ENCODE measurements around the gene TMEM143.
A peak's percentile ranks its signal among the peaks of the same experiment; 100 is the strongest.
"Not testable (repeated sequence)": the region's sequence is repeated elsewhere in the genome, so short reads cannot be mapped to it uniquely, and the experiment has no call there.

The TMEM143 gene

DNA sequence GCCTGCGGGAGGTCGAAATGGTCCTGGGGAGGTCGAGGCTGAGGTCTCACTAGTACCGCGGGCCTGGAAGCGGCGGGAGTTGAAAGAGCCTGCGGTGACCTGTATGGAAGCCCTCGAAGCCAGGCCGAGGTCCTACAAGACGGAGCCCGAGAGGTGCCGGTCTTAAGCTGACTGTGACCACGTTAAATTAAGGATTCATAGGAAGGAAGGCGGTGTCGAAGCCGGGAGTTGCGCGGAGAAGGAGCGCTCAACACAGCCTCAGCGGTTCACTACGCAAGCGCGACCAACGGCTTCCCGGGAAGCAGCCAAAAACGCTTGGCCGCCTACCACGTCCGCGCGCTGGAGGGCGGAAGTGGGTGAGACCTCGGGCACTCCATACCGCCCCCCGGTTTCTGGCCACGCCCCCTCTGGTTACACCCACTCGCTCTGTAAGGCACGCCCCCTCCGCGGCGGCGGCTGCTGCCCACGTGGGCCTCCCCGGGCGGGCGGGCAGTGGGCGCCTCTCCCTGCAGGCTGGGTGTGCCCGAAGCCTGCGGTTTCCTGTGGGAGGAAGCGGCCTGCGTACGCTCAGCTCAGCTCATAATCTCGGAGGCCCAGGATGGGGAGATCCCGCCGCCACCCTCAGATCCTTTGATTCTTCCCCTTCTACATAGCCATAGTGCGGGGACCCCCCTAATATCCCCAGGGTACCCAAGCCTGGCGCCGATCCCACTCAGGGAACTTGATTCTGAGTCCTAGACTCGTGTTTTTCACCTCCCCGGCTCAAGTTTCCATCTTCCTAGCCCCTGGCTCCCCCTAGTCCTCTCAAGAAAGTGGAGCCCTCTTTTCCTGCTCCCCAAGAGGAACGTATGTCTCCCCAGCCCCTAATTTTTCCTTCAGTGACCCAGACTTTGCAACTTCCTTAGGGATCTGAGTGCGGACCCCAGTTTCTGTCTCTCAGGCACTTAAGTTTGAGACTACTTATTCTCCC, 41.8 kb downstream of the TMEM143 start:
- no peaks in the 10 kb centered on the region for H3K36me3 ChIP-seq (ENCODE audit: control insufficient read depth in 4 of 4, insufficient read depth in 4 of 4, low read length in 3 of 4)
- no peaks in the 10 kb centered on the region for H3K27me3 ChIP-seq (replicated peaks in 2 of 5; ENCODE audit: control insufficient read depth in 4 of 5, insufficient read depth in 5 of 5, low read length in 4 of 5)
- no peaks in the 10 kb centered on the region for H3K9me3 ChIP-seq (ENCODE audit: control extremely low read depth in 1 of 5, control insufficient read depth in 4 of 5, insufficient read depth in 2 of 5, low read depth in 1 of 5, low read length in 4 of 5)
- peak overlapping the region; percentile 94 to 98 for H3K27ac ChIP-seq (ENCODE audit: insufficient read depth in 1 of 2, low read depth in 1 of 2, low read length in 2 of 2, poor library complexity in 1 of 2, severe bottlenecking in 2 of 2)
- peaks cover 9 to 64% (median 57%) of the 10 kb centered on the region in 4 experiments for H3K4me1 ChIP-seq (ENCODE audit: control extremely low read depth in 1 of 4, control insufficient read depth in 4 of 4, insufficient read depth in 4 of 4, low read length in 3 of 4)
- WGBS (ENCODE audit: insufficient coverage), result under 1% methylated on average over 63 of the region's 63 CpGs
- POLR2A ChIA-PET, result interaction anchor here (0.6 to 6.6 kb wide), 4 partner anchors 11 to 403 kb away, joined by 3 to 85 read pairs (median 4); no protein-coding TSS in a partner anchor
- DNase-seq, result peak; percentile 98 to 99 (median 99)
- H3K4me3 ChIP-seq (ENCODE audit: control insufficient read depth in 1 of 7, extremely low read depth in 1 of 7, insufficient read depth in 4 of 7, low read depth in 2 of 7, low read length in 6 of 7), result peak overlapping the region; percentile 48 to 89 (median 74)
- CTCF ChIA-PET, result interaction anchor here (0.7 to 16.4 kb wide), 4 partner anchors 13 to 168 kb away, joined by 3 to 286 read pairs (median 4); partner anchors contain the start of gene KDELR1

DNA sequence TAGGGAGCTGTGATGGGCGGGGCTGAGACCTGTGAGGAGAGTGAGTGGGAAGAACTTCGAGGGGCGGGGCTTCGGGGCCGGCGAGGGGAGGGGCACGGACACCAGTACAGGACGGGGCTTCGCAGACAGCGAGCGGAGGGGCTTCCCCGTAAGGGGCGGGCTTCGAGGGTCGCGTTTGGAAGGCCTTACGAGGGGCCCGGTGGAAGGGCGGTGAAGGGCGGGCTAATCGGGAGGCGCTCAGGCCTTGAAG, 42.4 kb downstream of the TMEM143 start:
- Histone ChIP-seq H3K27ac (ENCODE audit: insufficient read depth in 1 of 2, low read depth in 1 of 2, low read length in 2 of 2, poor library complexity in 1 of 2, severe bottlenecking in 2 of 2) (peak overlapping the region; percentile 94 to 98), H3K36me3 (ENCODE audit: control insufficient read depth in 4 of 4, insufficient read depth in 4 of 4, low read length in 3 of 4) (no peaks in the 10 kb centered on the region), H3K4me1 (ENCODE audit: control extremely low read depth in 1 of 4, control insufficient read depth in 4 of 4, insufficient read depth in 4 of 4, low read length in 3 of 4) (peaks cover 9 to 58% (median 52%) of the 10 kb centered on the region in 4 experiments), H3K27me3 (replicated peaks in 2 of 5; ENCODE audit: control insufficient read depth in 4 of 5, insufficient read depth in 5 of 5, low read length in 4 of 5) (no peaks in the 10 kb centered on the region), H3K4me3 (ENCODE audit: control insufficient read depth in 1 of 7, extremely low read depth in 1 of 7, insufficient read depth in 4 of 7, low read depth in 2 of 7, low read length in 6 of 7) (peak overlapping the region; percentile 48 to 89 (median 74)), H3K9me3 (ENCODE audit: control extremely low read depth in 1 of 5, control insufficient read depth in 4 of 5, insufficient read depth in 2 of 5, low read depth in 1 of 5, low read length in 4 of 5) (no peaks in the 10 kb centered on the region)
- ChIA-PET POLR2A (interaction anchor here (0.7 to 6.6 kb wide), 3 partner anchors 12 to 403 kb away, joined by 3 to 85 read pairs (median 4); no protein-coding TSS in a partner anchor), CTCF (interaction anchor here (0.7 to 16.4 kb wide), 4 partner anchors 14 to 168 kb away, joined by 3 to 286 read pairs (median 4); partner anchors contain the start of gene KDELR1)
- 0% methylated on average over 22 of the region's 22 CpGs for WGBS (ENCODE audit: insufficient coverage)
- peak; percentile 95 to 98 (median 98) for DNase-seq

GRCh38 chr19:48319647-48320541, 43.8 kb downstream of the TMEM143 start:
- WGBS (ENCODE audit: insufficient coverage), result 29% methylated on average over 6 of the region's 16 CpGs
- Histone ChIP-seq H3K9me3 (ENCODE audit: control extremely low read depth in 1 of 5, control insufficient read depth in 4 of 5, insufficient read depth in 2 of 5, low read depth in 1 of 5, low read length in 4 of 5) (no peaks in the 10 kb centered on the region), H3K27ac (ENCODE audit: insufficient read depth in 1 of 2, low read depth in 1 of 2, low read length in 2 of 2, poor library complexity in 1 of 2, severe bottlenecking in 2 of 2) (peak overlapping the region in 1 of 2 experiments; percentile 43)

DNA sequence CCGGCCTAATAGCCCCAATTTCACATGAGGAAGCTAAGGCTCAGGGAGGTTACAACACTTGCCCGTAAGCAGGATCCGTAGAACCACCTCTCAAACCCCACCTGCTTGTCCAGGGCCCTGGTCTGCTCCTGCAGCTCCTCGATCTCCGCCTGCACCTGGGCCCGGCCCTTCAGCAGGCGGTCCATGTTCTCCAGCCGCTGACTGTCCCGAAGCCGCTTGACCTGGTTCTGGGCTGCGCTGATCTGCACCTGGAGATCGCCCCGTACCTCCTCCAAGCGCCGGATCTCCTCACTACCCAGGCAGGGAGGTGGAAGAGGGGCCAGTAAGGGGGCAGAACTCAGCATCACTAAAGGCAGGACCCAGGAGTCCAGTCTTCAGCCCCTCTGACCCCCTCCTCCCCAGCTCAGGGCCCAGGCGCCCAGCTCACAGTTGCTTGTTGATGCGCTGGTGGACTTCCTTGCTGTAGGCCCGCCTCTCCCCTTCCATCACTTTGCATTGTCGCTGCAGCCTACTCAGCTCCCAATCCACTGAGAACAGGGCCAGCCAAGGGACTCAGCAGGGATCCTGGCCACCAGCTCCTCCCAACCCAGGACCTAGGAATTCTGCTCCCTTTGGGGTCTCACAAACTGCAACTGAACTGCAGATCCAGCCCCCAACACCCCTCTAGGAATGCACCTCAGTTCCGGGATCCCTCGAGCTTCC, 45.3 kb downstream of the TMEM143 start:
- H3K36me3 ChIP-seq (ENCODE audit: control insufficient read depth in 4 of 4, insufficient read depth in 4 of 4, low read length in 3 of 4), result no peaks in the 10 kb centered on the region

More at GRCh38 chr19:48319647-48320541, 43.8 kb downstream of the TMEM143 start:
- peak overlapping the region in 2 of 7 experiments; percentile 11 to 35 for H3K4me3 ChIP-seq (ENCODE audit: control insufficient read depth in 1 of 7, extremely low read depth in 1 of 7, insufficient read depth in 4 of 7, low read depth in 2 of 7, low read length in 6 of 7)
- ChIA-PET CTCF (interaction anchor here (1.5 to 16.4 kb wide), 2 partner anchors 15 to 44 kb away, joined by 5 to 286 read pairs; partner anchors contain the start of genes SYNGR4 and TMEM143), POLR2A (interaction anchor here (0.6 to 6.6 kb wide), 3 partner anchors 13 to 126 kb away, joined by 3 to 85 read pairs (median 3); partner anchors contain the start of gene GRWD1)
- H3K27me3 ChIP-seq (replicated peaks in 2 of 5; ENCODE audit: control insufficient read depth in 4 of 5, insufficient read depth in 5 of 5, low read length in 4 of 5), result no peaks in the 10 kb centered on the region
- peaks cover 9 to 47% (median 41%) of the 10 kb centered on the region in 4 experiments for H3K4me1 ChIP-seq (ENCODE audit: control extremely low read depth in 1 of 4, control insufficient read depth in 4 of 4, insufficient read depth in 4 of 4, low read length in 3 of 4)
- DNase-seq, result peak; percentile 66 to 71 (median 67)
- no peaks in the 10 kb centered on the region for H3K36me3 ChIP-seq (ENCODE audit: control insufficient read depth in 4 of 4, insufficient read depth in 4 of 4, low read length in 3 of 4)

GRCh38 chr19:48317708-48317960, 46.1 kb downstream of the TMEM143 start:
- not testable (repeated sequence) for H3K36me3 ChIP-seq (ENCODE audit: control insufficient read depth in 4 of 4, insufficient read depth in 4 of 4, low read length in 3 of 4); H3K9me3 ChIP-seq (ENCODE audit: control extremely low read depth in 1 of 5, control insufficient read depth in 4 of 5, insufficient read depth in 2 of 5, low read depth in 1 of 5, low read length in 4 of 5); H3K27ac ChIP-seq (ENCODE audit: insufficient read depth in 1 of 2, low read depth in 1 of 2, low read length in 2 of 2, poor library complexity in 1 of 2, severe bottlenecking in 2 of 2); H3K27me3 ChIP-seq (replicated peaks in 2 of 5; ENCODE audit: control insufficient read depth in 4 of 5, insufficient read depth in 5 of 5, low read length in 4 of 5); H3K4me3 ChIP-seq (ENCODE audit: control insufficient read depth in 1 of 7, extremely low read depth in 1 of 7, insufficient read depth in 4 of 7, low read depth in 2 of 7, low read length in 6 of 7); DNase-seq
- peaks cover 5 to 26% (median 24%) of the 10 kb centered on the region in 4 experiments for H3K4me1 ChIP-seq (ENCODE audit: control extremely low read depth in 1 of 4, control insufficient read depth in 4 of 4, insufficient read depth in 4 of 4, low read length in 3 of 4)
- ChIA-PET CTCF (interaction anchor here (0.7 to 16.4 kb wide), 5 partner anchors 18 to 267 kb away, joined by 3 to 286 read pairs (median 4); no protein-coding TSS in a partner anchor), POLR2A (interaction anchor here (6.6 kb wide), 1 partner anchor 15 kb away, joined by 85 read pairs; no protein-coding TSS in a partner anchor)
- WGBS (ENCODE audit: insufficient coverage), result 100% methylated on average over 1 of the region's 9 CpGs

More for the DNA sequence above, 45.3 kb downstream of the TMEM143 start:
- Histone ChIP-seq H3K27ac (ENCODE audit: insufficient read depth in 1 of 2, low read depth in 1 of 2, low read length in 2 of 2, poor library complexity in 1 of 2, severe bottlenecking in 2 of 2) (no peak overlapping the region), H3K9me3 (ENCODE audit: control extremely low read depth in 1 of 5, control insufficient read depth in 4 of 5, insufficient read depth in 2 of 5, low read depth in 1 of 5, low read length in 4 of 5) (no peaks in the 10 kb centered on the region), H3K4me1 (ENCODE audit: control extremely low read depth in 1 of 4, control insufficient read depth in 4 of 4, insufficient read depth in 4 of 4, low read length in 3 of 4) (peaks cover 7 to 33% (median 30%) of the 10 kb centered on the region in 4 experiments), H3K4me3 (ENCODE audit: control insufficient read depth in 1 of 7, extremely low read depth in 1 of 7, insufficient read depth in 4 of 7, low read depth in 2 of 7, low read length in 6 of 7) (no peak overlapping the region), H3K27me3 (replicated peaks in 2 of 5; ENCODE audit: control insufficient read depth in 4 of 5, insufficient read depth in 5 of 5, low read length in 4 of 5) (no peaks in the 10 kb centered on the region)
- no peak for DNase-seq
- ChIA-PET POLR2A (interaction anchor here (6.6 kb wide), 1 partner anchor 14 kb away, joined by 85 read pairs; no protein-coding TSS in a partner anchor), CTCF (interaction anchor here (0.7 to 16.4 kb wide), 5 partner anchors 9 to 266 kb away, joined by 3 to 286 read pairs (median 4); no protein-coding TSS in a partner anchor)
- 96% methylated on average over 16 of the region's 21 CpGs for WGBS (ENCODE audit: insufficient coverage)

GRCh38 chr19:48315712-48316111, 48.0 kb downstream of the TMEM143 start:
- Histone ChIP-seq H3K27me3 (replicated peaks in 2 of 5; ENCODE audit: control insufficient read depth in 4 of 5, insufficient read depth in 5 of 5, low read length in 4 of 5) (no peaks in the 10 kb centered on the region), H3K27ac (ENCODE audit: insufficient read depth in 1 of 2, low read depth in 1 of 2, low read length in 2 of 2, poor library complexity in 1 of 2, severe bottlenecking in 2 of 2) (no peak overlapping the region), H3K9me3 (ENCODE audit: control extremely low read depth in 1 of 5, control insufficient read depth in 4 of 5, insufficient read depth in 2 of 5, low read depth in 1 of 5, low read length in 4 of 5) (no peaks in the 10 kb centered on the region), H3K4me3 (ENCODE audit: control insufficient read depth in 1 of 7, extremely low read depth in 1 of 7, insufficient read depth in 4 of 7, low read depth in 2 of 7, low read length in 6 of 7) (no peak overlapping the region), H3K36me3 (ENCODE audit: control insufficient read depth in 4 of 4, insufficient read depth in 4 of 4, low read length in 3 of 4) (no peaks in the 10 kb centered on the region), H3K4me1 (ENCODE audit: control extremely low read depth in 1 of 4, control insufficient read depth in 4 of 4, insufficient read depth in 4 of 4, low read length in 3 of 4) (peaks cover 0 to 11% (median 10%) of the 10 kb centered on the region in 4 experiments)
- 80% methylated on average over 1 of the region's 7 CpGs for WGBS (ENCODE audit: insufficient coverage)
- no peak for DNase-seq
- ChIA-PET POLR2A (interaction anchor here (0.9 kb wide), 1 partner anchor 18 kb away, joined by 4 read pairs; no protein-coding TSS in a partner anchor), CTCF (interaction anchor here (16.4 kb wide), 1 partner anchor 20 kb away, joined by 286 read pairs; no protein-coding TSS in a partner anchor)
